Naive B cell (primary cell): Measurements from ENCODE around the gene KMT2C. TPM values are rescaled to one million over a fixed set of nuclear protein-coding genes. Genes with fewer than 3 reads are reported as not detected.
"Not testable (repeated sequence)": the region's sequence is repeated elsewhere in the genome, so short reads cannot be mapped to it uniquely, and the experiment has no call there.

Experiments
- ATAC-seq, 2 donors: fragments of 150-1000 bp; cut with Tn5 transposase; 2 replicates each; pipeline ENCODE4 v1.10.0; 2021; ENCODE audit warnings: low read depth in 2 of 2, mild to moderate bottlenecking in 2 of 2, moderate library complexity in 2 of 2
- DNase-seq: peaks from one replicate; pipeline ENCODE4 v3.0.0; 2022
- H3K27ac Mint-ChIP-seq, 6 donors: one replicate each; pipeline ENCODE4 v1.8.0; 2020 to 2022; ENCODE audit warnings: mild to moderate bottlenecking in 6 of 6, mixed read lengths in 6 of 6, moderate library complexity in 5 of 6, inconsistent platforms in 2 of 6
- H3K27me3 Mint-ChIP-seq, 3 donors: one replicate each; pipeline ENCODE4 v1.8.0; 2021 to 2022; ENCODE audit warnings: mixed read lengths in 3 of 3, mild to moderate bottlenecking in 1 of 3
- H3K36me3 Mint-ChIP-seq, 2 donors: one replicate each; pipeline ENCODE4 v1.8.0; 2020 to 2022; ENCODE audit warnings: mixed read lengths in 2 of 2, inconsistent platforms in 1 of 2, mild to moderate bottlenecking in 1 of 2
- H3K4me1 Mint-ChIP-seq, 3 donors: one replicate each; pipeline ENCODE4 v1.8.0; 2020 to 2022; ENCODE audit warnings: mixed read lengths in 3 of 3, inconsistent platforms in 1 of 3, mild to moderate bottlenecking in 1 of 3, moderate library complexity in 1 of 3
- H3K4me3 Mint-ChIP-seq, 8 donors: one replicate each; pipeline ENCODE4 v1.8.0; 2020 to 2022; ENCODE audit warnings: mild to moderate bottlenecking in 8 of 8, mixed read lengths in 8 of 8, moderate library complexity in 8 of 8, inconsistent platforms in 2 of 8
- H3K9me3 Mint-ChIP-seq, 7 donors: one replicate each; pipeline ENCODE4 v1.8.0; 2020 to 2022; ENCODE audit warnings: mixed read lengths in 7 of 7, mild to moderate bottlenecking in 5 of 7, inconsistent platforms in 2 of 7, moderate library complexity in 1 of 7
- polyA plus RNA-seq, 6 donors: library from polyadenylated mRNA; unstranded; fragments of 300-500 nt; fragmentation: Illumina TruSeq; gene quantifications; one replicate each; pipeline ENCODE4 v1.2.3, GENCODE V29; 2021; ENCODE audit warnings: low read depth in 6 of 6

Gene KMT2C
- polyA plus RNA-seq, 6 donors from 2014 or later = 9.3 to 34.0 (median 16.3) TPM

GRCh38 chr7:152380931-152381578 is 54.7 kb downstream of the KMT2C start:
- H3K36me3 Mint-ChIP-seq, ATAC-seq, H3K27me3 Mint-ChIP-seq, H3K4me3 Mint-ChIP-seq, DNase-seq: not testable (repeated sequence)
- Mint-ChIP-seq H3K9me3 (peaks cover 0 to 15% (median 5%) of the 10 kb centered on the region in 7 donors), H3K4me1 (peaks cover 25 to 37% (median 33%) of the 10 kb centered on the region in 3 donors), H3K27ac (peak overlapping the region in 1 of 6 donors; percentile 28)

GRCh38 chr7:152378497-152378896 is 57.3 kb downstream of the KMT2C start:
- not testable (repeated sequence) for H3K27ac Mint-ChIP-seq, H3K27me3 Mint-ChIP-seq, DNase-seq, H3K4me3 Mint-ChIP-seq, H3K36me3 Mint-ChIP-seq, ATAC-seq
- Mint-ChIP-seq H3K4me1 (peaks cover 23 to 48% (median 39%) of the 10 kb centered on the region in 3 donors), H3K9me3 (peaks cover 0 to 20% (median 5%) of the 10 kb centered on the region in 7 donors)

GRCh38 chr7:152376716-152377484 is 58.9 kb downstream of the KMT2C start:
- Mint-ChIP-seq H3K36me3 (peaks cover 7 to 14% of the 10 kb centered on the region in 2 donors), H3K4me1 (peaks cover 23 to 54% (median 48%) of the 10 kb centered on the region in 3 donors), H3K9me3 (peaks cover 7 to 36% (median 16%) of the 10 kb centered on the region in 7 donors), H3K27ac (peak overlapping the region in 3 of 6 donors; percentile 9 to 46 (median 44))
- ATAC-seq, H3K4me3 Mint-ChIP-seq, DNase-seq, H3K27me3 Mint-ChIP-seq: not testable (repeated sequence)

GRCh38 chr7:152370297-152370696 is 65.5 kb downstream of the KMT2C start:
- H3K4me1 Mint-ChIP-seq = peaks cover 31 to 65% (median 58%) of the 10 kb centered on the region in 3 donors
- H3K27ac Mint-ChIP-seq = peak overlapping the region in 3 of 6 donors; percentile 4 to 49 (median 22)
- H3K9me3 Mint-ChIP-seq = peaks cover 6 to 30% (median 23%) of the 10 kb centered on the region in 7 donors
- no peaks in the 10 kb centered on the region for H3K27me3 Mint-ChIP-seq
- no peak overlapping the region for H3K4me3 Mint-ChIP-seq
- ATAC-seq (no peak), DNase-seq (no peak)
- H3K36me3 Mint-ChIP-seq = peaks cover 23 to 40% of the 10 kb centered on the region in 2 donors

- peaks cover 6 to 30% (median 23%) of the 10 kb centered on the region in 7 donors for H3K9me3 Mint-ChIP-seq
- H3K27ac Mint-ChIP-seq = peak overlapping the region in 2 of 6 donors; percentile 26 to 48
- no peak for ATAC-seq
- H3K27me3 Mint-ChIP-seq = no peaks in the 10 kb centered on the region
- DNase-seq = no peak
- peaks cover 23 to 40% of the 10 kb centered on the region in 2 donors for H3K36me3 Mint-ChIP-seq
- peaks cover 32 to 71% (median 59%) of the 10 kb centered on the region in 3 donors for H3K4me1 Mint-ChIP-seq
- no peak overlapping the region for H3K4me3 Mint-ChIP-seq
These were observed 66.3 kb downstream of the KMT2C start for GRCh38 chr7:152369518-152369917.

- Mint-ChIP-seq H3K27ac (peak overlapping the region in 1 of 6 donors; percentile 19), H3K4me1 (peaks cover 43 to 81% (median 75%) of the 10 kb centered on the region in 3 donors), H3K36me3 (peaks cover 23 to 30% of the 10 kb centered on the region in 2 donors), H3K9me3 (peaks cover under 1 to 15% (median 10%) of the 10 kb centered on the region in 7 donors), H3K4me3 (no peak overlapping the region), H3K27me3 (no peaks in the 10 kb centered on the region)
- ATAC-seq (no peak), DNase-seq (no peak)
These were observed 68.6 kb downstream of the KMT2C start for GRCh38 chr7:152367170-152367569.

GRCh38 chr7:152366662-152367061 is 69.1 kb downstream of the KMT2C start:
- Mint-ChIP-seq H3K27ac (peak overlapping the region in 2 of 6 donors; percentile 19 to 39), H3K4me3 (no peak overlapping the region), H3K9me3 (peaks cover 0 to 11% (median 5%) of the 10 kb centered on the region in 7 donors), H3K27me3 (no peaks in the 10 kb centered on the region), H3K36me3 (peaks cover 23 to 25% of the 10 kb centered on the region in 2 donors), H3K4me1 (peaks cover 48 to 82% (median 80%) of the 10 kb centered on the region in 3 donors)
- DNase-seq (no peak), ATAC-seq (no peak)

- Mint-ChIP-seq H3K9me3 (peaks cover 0 to 7% (median 2%) of the 10 kb centered on the region in 7 donors), H3K36me3 (peaks cover 19% of the 10 kb centered on the region in 2 donors), H3K4me3 (no peak overlapping the region), H3K4me1 (peaks cover 45 to 83% (median 79%) of the 10 kb centered on the region in 3 donors), H3K27me3 (no peaks in the 10 kb centered on the region), H3K27ac (peak overlapping the region in 5 of 6 donors; percentile 18 to 97 (median 39))
- ATAC-seq = no peak
- DNase-seq = no peak
These were observed 69.7 kb downstream of the KMT2C start for GRCh38 chr7:152365982-152366603.

GRCh38 chr7:152363798-152364197 is 72.0 kb downstream of the KMT2C start:
- Mint-ChIP-seq H3K4me1 (peaks cover 36 to 74% (median 64%) of the 10 kb centered on the region in 3 donors), H3K27me3 (no peaks in the 10 kb centered on the region), H3K36me3 (peaks cover 16 to 18% of the 10 kb centered on the region in 2 donors), H3K9me3 (peaks cover 0 to 7% (median 2%) of the 10 kb centered on the region in 7 donors), H3K27ac (peak overlapping the region in 3 of 6 donors; percentile 11 to 52 (median 39)), H3K4me3 (peak overlapping the region in 1 of 8 donors; percentile 15)
- ATAC-seq = no peak
- no peak for DNase-seq

GRCh38 chr7:152362128-152362926 is 73.5 kb downstream of the KMT2C start:
- ATAC-seq (no peak), DNase-seq (no peak)
- H3K27ac Mint-ChIP-seq = peak overlapping the region in 4 of 6 donors; percentile 22 to 56 (median 46)
- peaks cover 31 to 68% (median 54%) of the 10 kb centered on the region in 3 donors for H3K4me1 Mint-ChIP-seq
- no peaks in the 10 kb centered on the region for H3K27me3 Mint-ChIP-seq
- H3K4me3 Mint-ChIP-seq = peak overlapping the region in 1 of 8 donors; percentile 26
- H3K9me3 Mint-ChIP-seq = peaks cover 0 to 7% (median 2%) of the 10 kb centered on the region in 7 donors
- H3K36me3 Mint-ChIP-seq = peaks cover 13 to 16% of the 10 kb centered on the region in 2 donors

GRCh38 chr7:152355474-152356057 is 80.2 kb downstream of the KMT2C start:
- Mint-ChIP-seq H3K4me1 (peaks cover 19 to 30% (median 27%) of the 10 kb centered on the region in 3 donors), H3K36me3 (peaks cover 34 to 38% of the 10 kb centered on the region in 2 donors), H3K27me3 (no peaks in the 10 kb centered on the region), H3K27ac (peak overlapping the region; percentile 19 to 87 (median 48)), H3K4me3 (peak overlapping the region in 1 of 8 donors; percentile 24), H3K9me3 (peaks cover 0 to 10% (median 4%) of the 10 kb centered on the region in 7 donors)
- ATAC-seq (peak in 1 of 2 donors; percentile 27), DNase-seq (no peak)

- Mint-ChIP-seq H3K27ac (no peak overlapping the region), H3K9me3 (peaks cover 0 to 15% (median 6%) of the 10 kb centered on the region in 7 donors), H3K4me3 (no peak overlapping the region), H3K4me1 (peaks cover 23 to 32% (median 24%) of the 10 kb centered on the region in 3 donors), H3K27me3 (no peaks in the 10 kb centered on the region), H3K36me3 (peaks cover 40 to 44% of the 10 kb centered on the region in 2 donors)
- DNase-seq = no peak
- no peak for ATAC-seq
These were observed 81.7 kb downstream of the KMT2C start for GRCh38 chr7:152354061-152354460.
